SK-N-SH treated with all-trans-retinoic acid at 6 μM for 48 hours (cell line): ENCODE measurements around the gene KCNC3.

Experiments
- ATAC-seq: fragments of 200-7000 bp; cut with Tn5 transposase; 3 replicates; pipeline ENCODE4 v1.9.1; 2020; ENCODE audit warnings: mild to moderate bottlenecking, moderate library complexity
- ARNTL ChIP-seq: fragments of 450-650 bp; formaldehyde crosslinking; IDR thresholded peaks from 2 replicates; pipeline ENCODE4 v1.5.0; 2020; ENCODE audit warnings: low read depth, mild to moderate bottlenecking, moderate library complexity, borderline replicate concordance
- CREB5 ChIP-seq: fragments of 250-450 bp; sonication (Bioruptor Pico); IDR thresholded peaks from 2 replicates; pipeline ENCODE4 v1.5.1; 2020; ENCODE audit warnings: low read depth, mild to moderate bottlenecking, moderate library complexity
- CSDC2 ChIP-seq: fragments of 250-450 bp; sonication (Bioruptor Pico); IDR thresholded peaks from 2 replicates; pipeline ENCODE4 v1.5.0; 2020; ENCODE audit warnings: mild to moderate bottlenecking, moderate library complexity
- CSRNP3 ChIP-seq: fragments of 250-450 bp; sonication (Bioruptor Pico); IDR thresholded peaks from 2 replicates; pipeline ENCODE4 v1.5.1; 2021; ENCODE audit warnings: mild to moderate bottlenecking, moderate library complexity
- ESRRG ChIP-seq: fragments of 250-450 bp; sonication (Bioruptor Pico); IDR thresholded peaks from 2 replicates; pipeline ENCODE4 v1.6.1; 2021; ENCODE audit warnings: mild to moderate bottlenecking
- GLIS3 ChIP-seq: fragments of 250-450 bp; sonication (Bioruptor Pico); IDR thresholded peaks from 2 replicates; pipeline ENCODE4 v1.5.0; 2020; ENCODE audit warnings: mild to moderate bottlenecking, moderate library complexity
- ISL1 ChIP-seq: fragments of 250-450 bp; sonication (Bioruptor Pico); IDR thresholded peaks from 2 replicates; pipeline ENCODE4 v2.1.2; 2022; ENCODE audit warnings: mild to moderate bottlenecking, moderate library complexity
- OSR1 ChIP-seq: fragments of 250-450 bp; sonication (Bioruptor Pico); IDR thresholded peaks from 2 replicates; pipeline ENCODE4 v1.8.0; 2022; ENCODE audit warnings: moderate library complexity, mild to moderate bottlenecking, inconsistent platforms
- PATZ1 ChIP-seq: fragments of 250-450 bp; sonication (Bioruptor Pico); IDR thresholded peaks from 2 replicates; pipeline ENCODE4 v1.8.0; 2020; ENCODE audit warnings: mild to moderate bottlenecking, moderate library complexity, borderline replicate concordance
- POU6F1 ChIP-seq: fragments of 250-450 bp; sonication (Bioruptor Pico); IDR thresholded peaks from 2 replicates; pipeline ENCODE4 v1.8.0; 2021; ENCODE audit warnings: low read depth, mild to moderate bottlenecking, moderate library complexity, borderline replicate concordance
- PPARA ChIP-seq: fragments of 250-450 bp; sonication (Bioruptor Pico); IDR thresholded peaks from 2 replicates; pipeline ENCODE4 v1.5.0; 2020; ENCODE audit warnings: mild to moderate bottlenecking, borderline replicate concordance
- RARB ChIP-seq: fragments of 250-450 bp; sonication (Bioruptor Pico); IDR thresholded peaks from 2 replicates; pipeline ENCODE4 v1.8.0; 2021; ENCODE audit warnings: mild to moderate bottlenecking, moderate library complexity
- SNAI2 ChIP-seq: fragments of 250-450 bp; sonication (Bioruptor Pico); IDR thresholded peaks from 2 replicates; pipeline ENCODE4 v1.5.0; 2020; ENCODE audit warnings: mild to moderate bottlenecking, moderate library complexity
- TCF4 ChIP-seq: fragments of 250-450 bp; sonication (Bioruptor Pico); IDR thresholded peaks from 2 replicates; pipeline ENCODE4 v1.8.0; 2021; ENCODE audit warnings: mild to moderate bottlenecking, moderate library complexity, borderline replicate concordance
- TOX ChIP-seq: fragments of 250-450 bp; sonication (Bioruptor Pico); IDR thresholded peaks from 2 replicates; pipeline ENCODE4 v1.8.0; 2021; ENCODE audit warnings: mild to moderate bottlenecking, moderate library complexity, borderline replicate concordance
- TSHZ2 ChIP-seq: fragments of 250-450 bp; sonication (Bioruptor Pico); IDR thresholded peaks from 2 replicates; pipeline ENCODE4 v1.5.0; 2020; ENCODE audit warnings: mild to moderate bottlenecking, moderate library complexity
- ZC3H10 ChIP-seq: fragments of 250-450 bp; sonication (Bioruptor Pico); IDR thresholded peaks from 2 replicates; pipeline ENCODE4 v1.5.1; 2021; ENCODE audit warnings: mild to moderate bottlenecking, moderate library complexity
- ZFP3 ChIP-seq: fragments of 250-450 bp; sonication (Bioruptor Pico); IDR thresholded peaks from 2 replicates; pipeline ENCODE4 v1.5.0; 2020; ENCODE audit warnings: mild to moderate bottlenecking, moderate library complexity
- ZFP30 ChIP-seq: fragments of 450-650 bp; formaldehyde crosslinking; IDR thresholded peaks from 2 replicates; pipeline ENCODE4 v1.5.0; 2022; ENCODE audit warnings: mild to moderate bottlenecking, moderate library complexity
- ZNF565 ChIP-seq: fragments of 450-650 bp; formaldehyde crosslinking; conservative IDR thresholded peaks from 2 replicates; pipeline ENCODE4 v1.5.0; 2020; ENCODE audit warnings: low read depth, mild to moderate bottlenecking, moderate library complexity
- ZNF70 ChIP-seq: fragments of 450-650 bp; formaldehyde crosslinking; IDR thresholded peaks from 2 replicates; pipeline ENCODE4 v1.5.0; 2020; ENCODE audit warnings: mild to moderate bottlenecking, moderate library complexity
- ZNF8 ChIP-seq: fragments of 450-650 bp; formaldehyde crosslinking; IDR thresholded peaks from 2 replicates; pipeline ENCODE4 v1.5.0; 2020; ENCODE audit warnings: mild to moderate bottlenecking, moderate library complexity

The KCNC3 gene

GRCh38 chr19:50325310-50326100 lies 3.7 kb downstream of the KCNC3 start:
- ATAC-seq: peak; percentile 12; the same call in 2 of the 3 replicates
- TF ChIP-seq PPARA (CRISPR knock-in tag) (no peak), ZFP30 (no peak), ESRRG (no peak), CREB5 (no peak), TOX (CRISPR knock-in tag) (no peak), CSRNP3 (no peak)
- TF ChIP-seq, all 23 proteins: peak for 0

GRCh38 chr19:50324331-50324730 lies 4.8 kb downstream of the KCNC3 start:
- no peak for TF ChIP-seq OSR1
- no peak for TF ChIP-seq ZNF70
- TF ChIP-seq CSRNP3: no peak
- TF ChIP-seq TCF4: no peak
- TF ChIP-seq ARNTL: no peak
- no peak for TF ChIP-seq ZFP3 (CRISPR knock-in tag)
- TF ChIP-seq GLIS3 (CRISPR knock-in tag): no peak
- no peak for TF ChIP-seq ZNF8 (CRISPR knock-in tag)
- no peak for TF ChIP-seq RARB (CRISPR knock-in tag)
- no peak for TF ChIP-seq PATZ1
- no peak for TF ChIP-seq CSDC2
- no peak for TF ChIP-seq POU6F1 (CRISPR knock-in tag)
- TF ChIP-seq ZNF565 (CRISPR knock-in tag): no peak
- TF ChIP-seq ZFP30: no peak
- no peak for TF ChIP-seq PPARA (CRISPR knock-in tag)
- no peak for TF ChIP-seq ESRRG
- no peak for TF ChIP-seq SNAI2 (CRISPR knock-in tag)
- TF ChIP-seq ZC3H10 (CRISPR knock-in tag): no peak
- TF ChIP-seq, all 23 proteins: peak for 0

GRCh38 chr19:50323782-50324133 lies 5.4 kb downstream of the KCNC3 start:
- no peak for ATAC-seq
- TF ChIP-seq GLIS3 (CRISPR knock-in tag) (no peak), RARB (CRISPR knock-in tag) (no peak), ZFP30 (no peak), ISL1 (CRISPR knock-in tag) (no peak), TSHZ2 (CRISPR knock-in tag) (no peak), ZC3H10 (CRISPR knock-in tag) (no peak), ZFP3 (CRISPR knock-in tag) (no peak), CSDC2 (no peak), CSRNP3 (no peak), ARNTL (no peak), CREB5 (no peak), TOX (CRISPR knock-in tag) (no peak), ZNF8 (CRISPR knock-in tag) (no peak)

More at GRCh38 chr19:50324331-50324730, 4.8 kb downstream of the KCNC3 start:
- ATAC-seq: no peak
